PC-3 (cell line): ENCODE results near the gene DNER. TPM values are rescaled to one million over a fixed set of nuclear protein-coding genes. Genes with fewer than 3 reads are reported as not detected.

Source experiments
- ATAC-seq: fragments of 200-7000 bp; cut with Tn5 transposase; 2 replicates; pipeline ENCODE4 v1.9.1; 2020; ENCODE audit warnings: mild to moderate bottlenecking, moderate library complexity
- BruUV-seq: library from RNA; stranded (reverse); fragments of 400-500 nt; replicated peaks from 2 replicates; lab custom pipeline; 2021; lab: Mats Ljungman, UMichigan
- CTCF ChIA-PET: fragments of 300-600 bp; sonication (Branson Sonifier 250); formaldehyde crosslinking; loops from one replicate; lab custom pipeline; 2022; ENCODE audit warnings: antibody characterized with exemption; lab: Charles Lee
- POLR2A ChIA-PET: fragments of 300-600 bp; sonication (Branson Sonifier 250); formaldehyde crosslinking; loops from one replicate; lab custom pipeline; 2022; ENCODE audit warnings: antibody characterized with exemption; ENCODE audit not compliant: unreplicated experiment; lab: Charles Lee
- DNase-seq: peaks from one replicate; pipeline ENCODE4 v3.0.0-alpha.2; 2015
- H2AFZ ChIP-seq: fragments of 300-600 bp; sonication (generic); 2 replicates; pipeline ENCODE4 v1.6.0; 2016; ENCODE audit warnings: antibody characterized with exemption, low read length
- H3F3A ChIP-seq: fragments of 300-600 bp; sonication (generic); one replicate; pipeline ENCODE4 v1.6.0; 2017; ENCODE audit warnings: antibody characterized with exemption, low read length, control low read depth, mild to moderate bottlenecking; ENCODE audit not compliant: unreplicated experiment
- H3K27ac ChIP-seq: fragments of 300-600 bp; sonication (generic); 2 replicates; pipeline ENCODE4 v1.5.1; 2016; ENCODE audit warnings: mild to moderate bottlenecking, low read length
- H3K27me3 ChIP-seq: fragments of 300-600 bp; sonication (generic); 2 replicates; pipeline ENCODE4 v1.6.1; 2016; ENCODE audit warnings: low read length, mixed read lengths
- H3K36me3 ChIP-seq: fragments of 300-600 bp; sonication (generic); 2 replicates; pipeline ENCODE4 v1.6.1; 2016; ENCODE audit warnings: low read depth, mixed run types, low read length, mixed read lengths
- H3K4me1 ChIP-seq: fragments of 300-600 bp; sonication (generic); 2 replicates; pipeline ENCODE4 v1.5.1; 2016; ENCODE audit warnings: low read length; ENCODE audit not compliant: insufficient read depth
- H3K4me2 ChIP-seq: fragments of 300-600 bp; sonication (generic); 2 replicates; pipeline ENCODE4 v1.6.0; 2016; ENCODE audit warnings: low read length
- H3K4me3 ChIP-seq: fragments of 300-600 bp; sonication (generic); 2 replicates; pipeline ENCODE4 v1.5.1; 2016; ENCODE audit warnings: mild to moderate bottlenecking, low read length, mixed read lengths
- H3K79me2 ChIP-seq: fragments of 300-600 bp; sonication (generic); 2 replicates; pipeline ENCODE4 v1.6.1; 2017; ENCODE audit warnings: low read length, mixed read lengths
- H3K9ac ChIP-seq: fragments of 300-600 bp; sonication (generic); 2 replicates; pipeline ENCODE4 v1.6.0; 2016; ENCODE audit warnings: mild to moderate bottlenecking, low read length
- H3K9me2 ChIP-seq: fragments of 300-600 bp; sonication (generic); replicated peaks from 2 replicates; pipeline ENCODE4 v1.6.1; 2016; ENCODE audit warnings: mixed run types, low read length, mixed read lengths
- H3K9me3 ChIP-seq: fragments of 300-600 bp; sonication (generic); 2 replicates; pipeline ENCODE4 v1.6.1; 2016; ENCODE audit warnings: low read length, mixed read lengths
- H4K20me1 ChIP-seq: fragments of 300-600 bp; sonication (generic); 2 replicates; pipeline ENCODE4 v1.6.1; 2016; ENCODE audit warnings: low read length, mixed read lengths
- CTCF ChIP-seq: fragments of 300-600 bp; sonication (generic); conservative IDR thresholded peaks from 2 replicates; pipeline ENCODE4 v1.5.1; 2017; ENCODE audit warnings: antibody characterized with exemption, low read depth, mild to moderate bottlenecking, low read length
- EZH2 ChIP-seq: fragments of 300-600 bp; sonication (generic); IDR thresholded peaks from one replicate; pipeline ENCODE4 v1.6.1; 2017; ENCODE audit warnings: antibody characterized with exemption, mild to moderate bottlenecking, low read length; ENCODE audit not compliant: unreplicated experiment
- EZH2phosphoT487 ChIP-seq: fragments of 300-600 bp; sonication (generic); IDR thresholded peaks from 2 replicates; pipeline ENCODE4 v1.6.1; 2018; ENCODE audit warnings: mild to moderate bottlenecking, antibody characterized with exemption, low read length, borderline replicate concordance
- intact Hi-C: fragments of 100-400 bp; cut with micrococcal nuclease; formaldehyde crosslinking; loops from 2 replicates; pipeline ENCODE4 v1.9.0; 2023
- total RNA-seq: library from RNA; depleted of rRNA; stranded (reverse); fragments of >200 nt; gene quantifications from 2 replicates; pipeline ENCODE4 v1.2.3, GENCODE V29; 2014

The DNER gene
- total RNA-seq, 1 experiment from 2014 or later: 1.1 TPM

GRCh38 chr2:229414631-229415030 is 299.7 kb downstream of the DNER start:
- DNase-seq (no peak), ATAC-seq (no peak)
- no peaks in the 10 kb centered on the region for H4K20me1 ChIP-seq
- H2AFZ ChIP-seq: no peak overlapping the region
- no peak overlapping the region for H3K9ac ChIP-seq
- no peaks in the 10 kb centered on the region for H3K27me3 ChIP-seq
- H3K4me3 ChIP-seq: no peak overlapping the region
- H3K4me1 ChIP-seq: peaks cover 17% of the 10 kb centered on the region
- no peaks in the 10 kb centered on the region for H3F3A ChIP-seq
- TF ChIP-seq CTCF (no peak), EZH2phosphoT487 (no peak), EZH2 (no peak)
- ChIA-PET CTCF (no interaction called here), POLR2A (no interaction called here)
- no peak overlapping the region for H3K27ac ChIP-seq
- H3K79me2 ChIP-seq: no peaks in the 10 kb centered on the region
- H3K9me3 ChIP-seq: no peaks in the 10 kb centered on the region
- intact Hi-C loops: no loop called here
- no peaks in the 10 kb centered on the region for H3K9me2 ChIP-seq
- no TSS peak for BruUV-seq
- H3K36me3 ChIP-seq: no peaks in the 10 kb centered on the region
- H3K4me2 ChIP-seq: no peak overlapping the region

- Histone ChIP-seq H3K27ac (no peak overlapping the region), H3K4me2 (no peak overlapping the region), H3K4me1 (peaks cover 35% of the 10 kb centered on the region), H3K9me3 (no peaks in the 10 kb centered on the region), H3F3A (peaks cover 7% of the 10 kb centered on the region), H3K36me3 (no peaks in the 10 kb centered on the region), H4K20me1 (no peaks in the 10 kb centered on the region), H2AFZ (no peak overlapping the region), H3K27me3 (no peaks in the 10 kb centered on the region), H3K4me3 (no peak overlapping the region), H3K79me2 (no peaks in the 10 kb centered on the region), H3K9me2 (no peaks in the 10 kb centered on the region), H3K9ac (no peak overlapping the region)
- intact Hi-C loops: no loop called here
- TF ChIP-seq CTCF (no peak), EZH2 (no peak), EZH2phosphoT487 (no peak)
- ATAC-seq (no peak), DNase-seq (no peak)
- POLR2A ChIA-PET: no interaction called here
- no TSS peak for BruUV-seq
- CTCF ChIA-PET: no interaction called here
Observed at GRCh38 chr2:229412686-229413085, 301.7 kb downstream of the DNER start.

- Histone ChIP-seq H3K4me1 (peaks cover 46% of the 10 kb centered on the region), H4K20me1 (no peaks in the 10 kb centered on the region), H3F3A (peaks cover 9% of the 10 kb centered on the region), H3K27ac (peak overlapping the region; percentile 99), H3K36me3 (no peaks in the 10 kb centered on the region), H3K9me2 (no peaks in the 10 kb centered on the region), H3K9me3 (no peaks in the 10 kb centered on the region), H3K79me2 (no peaks in the 10 kb centered on the region), H3K4me3 (no peak overlapping the region), H2AFZ (no peak overlapping the region), H3K9ac (no peak overlapping the region), H3K27me3 (no peaks in the 10 kb centered on the region), H3K4me2 (peak overlapping the region; percentile 73; the same call in 1 of the 2 replicates)
- peak; percentile 61 for DNase-seq
- POLR2A ChIA-PET: no interaction called here
- TF ChIP-seq EZH2phosphoT487 (no peak), CTCF (no peak), EZH2 (no peak)
- CTCF ChIA-PET: no interaction called here
- intact Hi-C loops: no loop called here
- BruUV-seq: no TSS peak
- ATAC-seq: no peak
Observed at GRCh38 chr2:229410946-229411345, 303.4 kb downstream of the DNER start.
